ENCODE measurements around the gene HRAS.

DNA sequence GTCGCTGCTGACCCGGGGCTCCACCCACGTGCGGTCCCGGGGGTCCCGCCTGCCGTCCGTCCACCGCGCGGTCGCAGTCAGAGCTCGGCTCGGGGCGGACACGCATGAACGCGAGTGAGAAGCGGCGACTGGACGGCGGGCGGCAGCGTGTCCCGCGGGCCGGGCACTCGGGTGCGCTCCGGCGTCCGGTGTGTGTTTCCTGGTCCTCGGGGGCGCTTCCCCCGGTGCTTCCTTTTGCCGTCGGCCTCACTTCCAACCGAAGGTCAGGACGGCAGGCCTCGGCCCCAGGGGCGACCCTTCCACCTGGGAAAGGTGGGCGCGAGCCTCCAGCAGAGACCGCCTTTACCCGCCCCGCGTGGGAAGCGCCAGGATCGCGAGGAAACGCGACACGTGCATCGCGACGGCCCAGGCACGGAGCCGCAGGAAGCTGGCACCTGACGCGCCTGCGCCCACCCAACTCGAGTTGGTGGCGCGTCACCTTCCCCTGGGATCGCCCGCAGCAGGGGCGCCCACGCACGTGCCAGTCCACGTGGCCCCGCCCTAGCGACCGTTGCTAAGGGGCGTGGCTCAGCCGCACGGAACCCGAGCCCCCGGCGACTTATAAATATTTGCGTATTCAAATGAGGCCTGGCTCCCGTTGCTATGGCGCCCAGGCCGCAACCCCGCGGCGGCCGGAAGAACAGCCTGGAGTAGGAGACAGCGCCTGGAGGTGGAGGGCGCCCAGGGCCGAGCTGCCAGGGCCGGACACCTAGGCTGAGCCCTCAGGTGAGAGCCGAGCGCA lies 1.7 kb upstream of the HRAS start, which contains the start of gene LRRC56:
- TF ChIP-seq, protein P1, sequence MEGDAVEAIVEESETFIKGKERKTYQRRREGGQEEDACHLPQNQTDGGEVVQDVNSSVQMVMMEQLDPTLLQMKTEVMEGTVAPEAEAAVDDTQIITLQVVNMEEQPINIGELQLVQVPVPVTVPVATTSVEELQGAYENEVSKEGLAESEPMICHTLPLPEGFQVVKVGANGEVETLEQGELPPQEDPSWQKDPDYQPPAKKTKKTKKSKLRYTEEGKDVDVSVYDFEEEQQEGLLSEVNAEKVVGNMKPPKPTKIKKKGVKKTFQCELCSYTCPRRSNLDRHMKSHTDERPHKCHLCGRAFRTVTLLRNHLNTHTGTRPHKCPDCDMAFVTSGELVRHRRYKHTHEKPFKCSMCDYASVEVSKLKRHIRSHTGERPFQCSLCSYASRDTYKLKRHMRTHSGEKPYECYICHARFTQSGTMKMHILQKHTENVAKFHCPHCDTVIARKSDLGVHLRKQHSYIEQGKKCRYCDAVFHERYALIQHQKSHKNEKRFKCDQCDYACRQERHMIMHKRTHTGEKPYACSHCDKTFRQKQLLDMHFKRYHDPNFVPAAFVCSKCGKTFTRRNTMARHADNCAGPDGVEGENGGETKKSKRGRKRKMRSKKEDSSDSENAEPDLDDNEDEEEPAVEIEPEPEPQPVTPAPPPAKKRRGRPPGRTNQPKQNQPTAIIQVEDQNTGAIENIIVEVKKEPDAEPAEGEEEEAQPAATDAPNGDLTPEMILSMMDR (IDR thresholded peaks at IDR 0.05) = peak in 1 of 7 experiments; percentile 4
- TF ChIP-seq POLR2A (IDR thresholded peaks at IDR 0.05) (no peak), POLR2AphosphoS5 (IDR thresholded peaks at IDR 0.05) (peak; percentile 3 to 65 (median 32)), EP300 (IDR thresholded peaks at IDR 0.05) (no peak)

All from stomach (tissue), 4 donors.